ENCODE measurements around the gene IGF2BP2.
A peak's percentile ranks its signal among the peaks of the same experiment; 100 is the strongest.

Gene IGF2BP2

GRCh38 chr3:185739264-185739701 is 85.6 kb downstream of the IGF2BP2 start:
- H3K4me3 ChIP-seq (ENCODE audit: low read depth, low read length): no peak overlapping the region
- in situ Hi-C loops (cut with HindIII; ENCODE audit: low sequenced_read_pairs): no loop called here
- no peak for TF ChIP-seq CTCF (IDR thresholded peaks at IDR 0.05; ENCODE audit: low read depth, low read length)
- no peak for DNase-seq (ENCODE audit: low read depth, low spot score)

- no peak for TF ChIP-seq CTCF (IDR thresholded peaks at IDR 0.05; ENCODE audit: low read depth, low read length)
- in situ Hi-C loops (cut with HindIII; ENCODE audit: low sequenced_read_pairs): no loop called here
- no peak overlapping the region for H3K4me3 ChIP-seq (ENCODE audit: low read depth, low read length)
- DNase-seq (ENCODE audit: low read depth, low spot score): no peak
Measured at GRCh38 chr3:185737740-185738680, 86.8 kb downstream of the IGF2BP2 start.

GRCh38 chr3:185737020-185737419 is 87.8 kb downstream of the IGF2BP2 start:
- in situ Hi-C loops (cut with HindIII; ENCODE audit: low sequenced_read_pairs): no loop called here
- DNase-seq (ENCODE audit: low read depth, low spot score): peak; percentile 55
- TF ChIP-seq CTCF (IDR thresholded peaks at IDR 0.05; ENCODE audit: low read depth, low read length): no peak
- no peak overlapping the region for H3K4me3 ChIP-seq (ENCODE audit: low read depth, low read length)

- TF ChIP-seq CTCF (IDR thresholded peaks at IDR 0.05; ENCODE audit: low read depth, low read length): no peak
- H3K4me3 ChIP-seq (ENCODE audit: low read depth, low read length): no peak overlapping the region
- no peak for DNase-seq (ENCODE audit: low read depth, low spot score)
- in situ Hi-C loops (cut with HindIII; ENCODE audit: low sequenced_read_pairs): no loop called here
Measured at GRCh38 chr3:185734725-185735096, 90.1 kb downstream of the IGF2BP2 start.

GRCh38 chr3:185733980-185734724 is 90.7 kb downstream of the IGF2BP2 start:
- DNase-seq (ENCODE audit: low read depth, low spot score): peak; percentile 88
- peak; percentile 70 for TF ChIP-seq CTCF (IDR thresholded peaks at IDR 0.05; ENCODE audit: low read depth, low read length)
- in situ Hi-C loops (cut with HindIII; ENCODE audit: low sequenced_read_pairs): no loop called here
- H3K4me3 ChIP-seq (ENCODE audit: low read depth, low read length): no peak overlapping the region

- in situ Hi-C loops (cut with HindIII; ENCODE audit: low sequenced_read_pairs): no loop called here
- peak; percentile 79 for DNase-seq (ENCODE audit: low read depth, low spot score)
- H3K4me3 ChIP-seq (ENCODE audit: low read depth, low read length): no peak overlapping the region
- TF ChIP-seq CTCF (IDR thresholded peaks at IDR 0.05; ENCODE audit: low read depth, low read length): no peak
Measured at GRCh38 chr3:185732782-185733181, 92.1 kb downstream of the IGF2BP2 start.

Data from astrocyte of the spinal cord (primary cell).